AG09319 (cell line): ENCODE results near the gene PTH1R.

ENCODE experiments used
- DNase-seq: peaks from one replicate; pipeline ENCODE4 v3.0.0-alpha.2; 2010; ENCODE audit warnings: low read depth; ENCODE audit errors: extremely low read depth
- CTCF ChIP-seq: IDR thresholded peaks from 2 replicates; pipeline ENCODE4 v1.5.1; 2011; ENCODE audit warnings: low read depth, mild to moderate bottlenecking, inconsistent platforms, low read length, moderate library complexity

PTH1R gene

GRCh38 chr3:46929324-46929723 is 51.8 kb downstream of the PTH1R start:
- no peak for DNase-seq
- no peak for TF ChIP-seq CTCF

GRCh38 chr3:46930166-46930944 is 52.8 kb downstream of the PTH1R start:
- no peak for TF ChIP-seq CTCF
- no peak for DNase-seq

DNA sequence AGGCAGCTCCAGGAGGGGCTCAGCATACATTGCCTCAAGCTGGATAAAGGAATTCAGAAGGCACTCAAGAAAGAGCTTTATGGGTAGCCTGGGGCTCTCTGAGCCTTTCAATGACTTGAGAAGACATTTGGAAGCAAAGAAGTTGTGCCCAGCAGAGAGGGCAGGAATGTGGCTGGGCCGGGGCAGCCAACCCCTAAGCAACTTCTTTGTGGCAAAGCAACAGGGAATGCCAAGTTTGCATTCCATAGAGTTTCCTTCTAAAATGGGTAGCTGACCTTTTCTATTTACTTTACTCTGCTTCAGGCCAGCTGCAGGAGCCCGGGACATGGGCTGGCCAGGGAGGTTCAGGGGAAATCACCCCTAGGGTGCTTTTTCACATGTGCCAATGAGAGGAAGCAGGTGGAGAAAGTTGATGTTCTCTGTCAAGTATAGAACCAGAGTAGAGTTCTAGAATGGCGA is 53.5 kb downstream of the PTH1R start:
- no peak for TF ChIP-seq CTCF
- DNase-seq = no peak

DNA sequence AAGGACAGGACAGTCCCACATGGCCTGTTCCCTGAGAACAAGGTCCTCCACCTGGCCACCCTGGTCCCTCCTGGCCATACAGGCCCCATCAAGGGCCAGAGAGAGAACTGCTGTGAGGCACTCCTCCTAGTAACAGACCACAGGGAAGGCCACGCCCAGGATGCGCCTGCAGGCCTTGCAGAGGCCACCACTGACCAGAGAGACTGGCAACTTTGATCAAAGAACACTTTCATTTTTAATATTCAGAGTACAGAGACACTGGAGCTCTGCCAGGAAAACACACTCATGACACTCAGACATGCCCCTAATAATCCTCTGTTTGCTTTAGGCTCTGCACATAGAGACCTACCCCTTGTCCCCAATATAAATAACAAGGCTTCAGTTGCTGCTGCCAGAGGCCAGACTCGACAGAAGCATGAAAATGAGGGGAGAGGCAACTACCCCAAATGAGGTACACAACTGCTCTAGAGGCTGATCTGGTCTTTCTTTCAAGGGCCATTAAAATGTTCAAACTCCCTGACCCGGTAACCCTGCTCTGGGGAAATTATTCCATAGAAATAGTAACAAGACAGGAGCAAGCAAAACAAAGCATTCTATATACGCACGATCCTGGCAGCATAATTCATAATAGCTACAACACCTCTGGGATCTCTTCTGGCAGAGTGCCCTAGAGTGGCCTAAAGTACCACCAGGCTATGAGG is 54.3 kb downstream of the PTH1R start:
- no peak for TF ChIP-seq CTCF
- DNase-seq = no peak

GRCh38 chr3:46932455-46933225 is 55.1 kb downstream of the PTH1R start:
- no peak for DNase-seq
- TF ChIP-seq CTCF = no peak

DNA sequence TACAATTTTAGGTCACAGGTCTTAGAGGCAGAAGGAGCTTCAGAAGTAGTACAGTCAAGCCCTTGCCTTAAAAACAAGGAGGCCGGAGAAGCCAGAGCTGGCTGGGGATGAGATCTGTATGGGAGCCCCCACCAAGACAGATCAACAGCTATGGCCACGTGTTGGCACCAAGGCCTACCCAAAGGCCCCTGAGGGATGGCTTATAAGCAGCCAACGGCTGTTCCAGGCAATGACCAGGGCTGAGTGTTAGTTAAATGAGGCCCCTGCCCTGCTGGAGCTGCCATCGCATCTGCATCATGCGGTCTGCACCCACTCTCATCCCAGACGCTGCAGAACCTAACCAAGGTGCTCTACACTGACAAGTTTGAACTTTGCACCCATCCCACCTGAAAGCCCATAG is 55.7 kb downstream of the PTH1R start:
- no peak for DNase-seq

More for the DNA sequence above, 55.7 kb downstream of the PTH1R start:
- no peak for TF ChIP-seq CTCF
